ENCODE measurements around the gene PPAN.

Gene PPAN

DNA sequence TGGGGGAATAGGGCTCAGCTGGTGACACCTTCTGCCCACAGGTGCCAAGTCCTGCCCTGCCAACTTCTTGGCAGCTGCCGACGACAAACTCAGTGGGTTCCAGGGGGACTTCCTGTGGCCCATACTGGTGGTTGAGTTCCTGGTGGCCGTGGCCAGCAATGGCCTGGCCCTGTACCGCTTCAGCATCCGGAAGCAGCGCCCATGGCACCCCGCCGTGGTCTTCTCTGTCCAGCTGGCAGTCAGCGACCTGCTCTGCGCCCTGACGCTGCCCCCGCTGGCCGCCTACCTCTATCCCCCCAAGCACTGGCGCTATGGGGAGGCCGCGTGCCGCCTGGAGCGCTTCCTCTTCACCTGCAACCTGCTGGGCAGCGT lies 7.4 kb downstream of the PPAN start:
- DNase-seq (ENCODE audit: low spot score) = no peak
- in situ Hi-C loops (cut with MboI; ENCODE audit: low sequenced_read_pairs, unreplicated experiment) = no loop called here
- TF ChIP-seq, protein P1, sequence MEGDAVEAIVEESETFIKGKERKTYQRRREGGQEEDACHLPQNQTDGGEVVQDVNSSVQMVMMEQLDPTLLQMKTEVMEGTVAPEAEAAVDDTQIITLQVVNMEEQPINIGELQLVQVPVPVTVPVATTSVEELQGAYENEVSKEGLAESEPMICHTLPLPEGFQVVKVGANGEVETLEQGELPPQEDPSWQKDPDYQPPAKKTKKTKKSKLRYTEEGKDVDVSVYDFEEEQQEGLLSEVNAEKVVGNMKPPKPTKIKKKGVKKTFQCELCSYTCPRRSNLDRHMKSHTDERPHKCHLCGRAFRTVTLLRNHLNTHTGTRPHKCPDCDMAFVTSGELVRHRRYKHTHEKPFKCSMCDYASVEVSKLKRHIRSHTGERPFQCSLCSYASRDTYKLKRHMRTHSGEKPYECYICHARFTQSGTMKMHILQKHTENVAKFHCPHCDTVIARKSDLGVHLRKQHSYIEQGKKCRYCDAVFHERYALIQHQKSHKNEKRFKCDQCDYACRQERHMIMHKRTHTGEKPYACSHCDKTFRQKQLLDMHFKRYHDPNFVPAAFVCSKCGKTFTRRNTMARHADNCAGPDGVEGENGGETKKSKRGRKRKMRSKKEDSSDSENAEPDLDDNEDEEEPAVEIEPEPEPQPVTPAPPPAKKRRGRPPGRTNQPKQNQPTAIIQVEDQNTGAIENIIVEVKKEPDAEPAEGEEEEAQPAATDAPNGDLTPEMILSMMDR (IDR thresholded peaks at IDR 0.05; ENCODE audit: borderline replicate concordance, control extremely low read depth, extremely low read depth, insufficient read depth, missing control alignments) = no peak

DNA sequence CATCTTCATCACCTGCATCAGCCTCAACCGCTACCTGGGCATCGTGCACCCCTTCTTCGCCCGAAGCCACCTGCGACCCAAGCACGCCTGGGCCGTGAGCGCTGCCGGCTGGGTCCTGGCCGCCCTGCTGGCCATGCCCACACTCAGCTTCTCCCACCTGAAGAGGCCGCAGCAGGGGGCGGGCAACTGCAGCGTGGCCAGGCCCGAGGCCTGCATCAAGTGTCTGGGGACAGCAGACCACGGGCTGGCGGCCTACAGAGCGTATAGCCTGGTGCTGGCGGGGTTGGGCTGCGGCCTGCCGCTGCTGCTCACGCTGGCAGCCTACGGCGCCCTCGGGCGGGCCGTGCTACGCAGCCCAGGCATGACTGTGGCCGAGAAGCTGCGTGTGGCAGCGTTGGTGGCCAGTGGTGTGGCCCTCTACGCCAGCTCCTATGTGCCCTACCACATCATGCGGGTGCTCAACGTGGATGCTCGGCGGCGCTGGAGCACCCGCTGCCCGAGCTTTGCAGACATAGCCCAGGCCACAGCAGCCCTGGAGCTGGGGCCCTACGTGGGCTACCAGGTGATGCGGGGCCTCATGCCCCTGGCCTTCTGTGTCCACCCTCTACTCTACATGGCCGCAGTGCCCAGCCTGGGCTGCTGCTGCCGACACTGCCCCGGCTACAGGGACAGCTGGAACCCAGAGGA lies 7.9 kb downstream of the PPAN start:
- in situ Hi-C loops (cut with MboI; ENCODE audit: low sequenced_read_pairs, unreplicated experiment) = no loop called here
- no peak for DNase-seq (ENCODE audit: low spot score)

DNA sequence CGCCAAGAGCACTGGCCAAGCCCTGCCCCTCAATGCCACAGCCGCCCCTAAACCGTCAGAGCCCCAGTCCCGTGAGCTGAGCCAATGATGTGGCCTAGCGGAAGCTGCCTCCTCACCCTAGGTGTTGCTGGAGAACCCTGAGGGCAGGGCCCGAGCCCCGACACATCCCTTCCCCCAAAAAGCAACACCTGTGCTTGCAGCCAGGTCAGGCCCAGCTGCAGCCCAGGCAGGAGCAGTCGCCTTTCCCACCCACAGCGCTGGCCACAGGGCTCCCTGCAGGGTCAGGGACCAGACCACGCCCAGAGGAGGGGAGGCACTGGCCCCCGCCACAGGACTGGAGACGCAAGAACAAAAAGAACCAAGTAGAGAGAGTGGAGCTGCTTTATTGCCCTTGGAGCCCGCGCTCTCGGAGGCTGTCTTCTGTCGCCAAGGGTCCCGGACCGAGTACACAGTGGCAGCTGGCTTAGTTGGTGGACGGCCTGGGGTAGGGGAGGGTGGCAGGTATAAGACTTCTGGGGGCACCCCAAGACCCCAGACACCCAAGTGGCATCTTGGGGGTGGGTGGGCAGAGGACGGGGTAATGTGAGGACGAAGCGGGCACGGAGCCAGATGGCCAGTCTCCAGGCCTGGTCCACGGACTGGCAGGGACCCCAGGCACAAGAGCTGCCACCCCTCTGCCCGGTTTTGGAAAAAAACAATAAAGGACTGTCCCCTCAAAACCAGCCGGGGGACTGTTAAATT lies 8.7 kb downstream of the PPAN start:
- TF ChIP-seq, protein P1 (IDR thresholded peaks at IDR 0.05; ENCODE audit: borderline replicate concordance, control extremely low read depth, extremely low read depth, insufficient read depth, missing control alignments) = no peak
- in situ Hi-C loops (cut with MboI; ENCODE audit: low sequenced_read_pairs, unreplicated experiment) = no loop called here
- no peak for DNase-seq (ENCODE audit: low spot score)

More for the DNA sequence above, 7.9 kb downstream of the PPAN start:
- TF ChIP-seq, protein P1 (IDR thresholded peaks at IDR 0.05; ENCODE audit: borderline replicate concordance, control extremely low read depth, extremely low read depth, insufficient read depth, missing control alignments) = no peak

DNA sequence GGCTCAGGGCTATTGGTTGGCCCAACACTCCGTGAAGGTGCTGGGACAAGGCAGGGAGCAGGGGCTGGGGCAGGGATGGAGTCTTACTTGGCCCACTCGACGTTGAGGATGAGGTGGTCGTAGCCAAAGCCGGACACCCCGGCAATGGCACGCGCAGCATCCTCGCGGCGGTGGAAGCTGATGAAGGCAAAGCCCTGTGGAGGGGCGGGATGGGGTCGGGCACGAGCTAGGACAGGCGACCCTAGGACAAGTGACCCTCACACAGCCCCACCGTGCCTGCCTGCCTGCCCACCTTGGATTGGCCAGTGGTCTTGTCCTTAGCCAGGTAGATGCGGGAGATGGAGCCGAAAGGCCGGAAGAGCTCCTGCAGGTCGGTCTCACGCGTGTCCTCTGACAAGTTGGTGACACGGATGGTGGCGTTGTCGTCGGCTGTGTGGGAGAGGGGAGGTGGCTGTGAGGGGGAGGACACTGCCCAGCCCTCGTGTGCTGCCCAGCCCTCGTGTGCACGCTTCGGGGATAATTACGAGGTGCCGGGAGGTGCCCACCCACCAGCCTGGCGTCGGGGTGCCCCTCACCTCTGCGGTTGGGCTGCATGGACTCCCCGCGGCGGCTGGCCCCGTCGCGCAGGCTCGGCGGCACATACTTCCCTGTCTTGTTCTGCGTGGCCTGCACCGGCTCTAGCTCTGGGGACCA lies 9.4 kb downstream of the PPAN start:
- in situ Hi-C loops (cut with MboI; ENCODE audit: low sequenced_read_pairs, unreplicated experiment) = no loop called here
- no peak for DNase-seq (ENCODE audit: low spot score)
- TF ChIP-seq, protein P1 (IDR thresholded peaks at IDR 0.05; ENCODE audit: borderline replicate concordance, control extremely low read depth, extremely low read depth, insufficient read depth, missing control alignments) = no peak

DNA sequence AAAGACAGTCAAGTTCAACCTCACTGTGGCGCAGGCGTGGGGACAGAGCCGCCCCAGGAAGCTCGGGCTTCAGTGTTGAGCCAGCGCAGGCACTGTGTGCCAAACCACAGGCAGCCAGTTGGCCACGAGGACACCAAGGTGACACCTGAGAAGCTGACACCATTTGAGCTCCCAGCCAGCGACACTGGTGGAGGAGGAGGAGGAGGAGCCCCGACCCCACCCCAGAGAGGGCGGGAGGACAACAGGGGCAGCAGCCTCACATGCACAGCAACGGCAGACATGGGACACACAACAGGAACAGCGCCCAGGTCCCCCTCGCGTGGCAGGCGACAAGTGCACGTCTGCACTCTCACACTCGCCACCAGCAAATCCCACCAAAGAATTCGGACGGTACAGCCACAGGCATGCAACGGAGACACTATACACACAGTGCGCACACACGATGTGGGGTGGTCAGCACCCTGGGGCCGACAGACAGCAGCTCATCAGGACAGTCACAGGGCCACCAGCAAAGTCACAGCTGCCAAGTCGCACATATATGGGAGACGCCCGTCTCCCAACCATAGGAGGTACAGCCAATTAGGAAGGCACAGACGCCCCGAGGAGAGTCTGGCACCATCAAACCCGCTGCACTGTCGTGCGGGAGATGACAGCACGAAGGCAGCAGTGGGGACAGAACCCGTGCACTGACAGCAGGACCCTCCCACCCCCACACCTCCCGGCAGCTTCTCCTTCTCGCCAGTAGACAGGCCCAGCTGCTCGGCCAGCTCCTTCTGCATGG lies 10.1 kb downstream of the PPAN start:
- TF ChIP-seq, protein P1 (IDR thresholded peaks at IDR 0.05; ENCODE audit: borderline replicate concordance, control extremely low read depth, extremely low read depth, insufficient read depth, missing control alignments) = no peak
- in situ Hi-C loops (cut with MboI; ENCODE audit: low sequenced_read_pairs, unreplicated experiment) = no loop called here

More for the DNA sequence above, 10.1 kb downstream of the PPAN start:
- no peak for DNase-seq (ENCODE audit: low spot score)

All from GM13976 (cell line).